ENCODE data around the gene NT5DC4.
"Not testable (repeated sequence)": the region's sequence is repeated elsewhere in the genome, so short reads cannot be mapped to it uniquely, and the experiment has no call there.

NT5DC4 gene

GRCh38 chr2:112699984-112700667 is 20.7 kb upstream of the NT5DC4 start:
- TF ChIP-seq CTCF (conservative IDR thresholded peaks at IDR 0.05; ENCODE audit: low read depth, low read length) = no peak

GRCh38 chr2:112701052-112701451 is 19.8 kb upstream of the NT5DC4 start:
- TF ChIP-seq CTCF (conservative IDR thresholded peaks at IDR 0.05; ENCODE audit: low read depth, low read length) = no peak
- no peak overlapping the region for H3K4me3 ChIP-seq (ENCODE audit: low read depth, low read length)
- no peak for DNase-seq (ENCODE audit: low read depth)

More at GRCh38 chr2:112699984-112700667, 20.7 kb upstream of the NT5DC4 start:
- DNase-seq (ENCODE audit: low read depth) = peak; percentile 54
- H3K4me3 ChIP-seq (ENCODE audit: low read depth, low read length) = no peak overlapping the region

- no peak for TF ChIP-seq CTCF (conservative IDR thresholded peaks at IDR 0.05; ENCODE audit: low read depth, low read length)
- H3K4me3 ChIP-seq (ENCODE audit: low read depth, low read length) = no peak overlapping the region
- DNase-seq (ENCODE audit: low read depth) = no peak
These were observed 17.1 kb upstream of the NT5DC4 start for GRCh38 chr2:112703684-112704083.

GRCh38 chr2:112705575-112705974 is 15.2 kb upstream of the NT5DC4 start:
- peak; percentile 77 for DNase-seq (ENCODE audit: low read depth)
- no peak overlapping the region for H3K4me3 ChIP-seq (ENCODE audit: low read depth, low read length)
- no peak for TF ChIP-seq CTCF (conservative IDR thresholded peaks at IDR 0.05; ENCODE audit: low read depth, low read length)

- no peak overlapping the region for H3K4me3 ChIP-seq (ENCODE audit: low read depth, low read length)
- TF ChIP-seq CTCF (conservative IDR thresholded peaks at IDR 0.05; ENCODE audit: low read depth, low read length) = no peak
- DNase-seq (ENCODE audit: low read depth) = peak; percentile 77
These were observed 14.6 kb upstream of the NT5DC4 start for GRCh38 chr2:112706170-112706664.

GRCh38 chr2:112706947-112707346 is 13.9 kb upstream of the NT5DC4 start:
- DNase-seq (ENCODE audit: low read depth); H3K4me3 ChIP-seq (ENCODE audit: low read depth, low read length): not testable (repeated sequence)

- no peak for TF ChIP-seq CTCF (conservative IDR thresholded peaks at IDR 0.05; ENCODE audit: low read depth, low read length)
- no peak overlapping the region for H3K4me3 ChIP-seq (ENCODE audit: low read depth, low read length)
- DNase-seq (ENCODE audit: low read depth) = no peak
These were observed 11.9 kb upstream of the NT5DC4 start for GRCh38 chr2:112708968-112709367.
